ENCODE results near the gene EPHA4. TPM values are rescaled to one million over a fixed set of nuclear protein-coding genes. Genes with fewer than 3 reads are reported as not detected.

EPHA4 gene
- total RNA-seq, 1 donor from 2014 or later = 31.9 TPM

DNA sequence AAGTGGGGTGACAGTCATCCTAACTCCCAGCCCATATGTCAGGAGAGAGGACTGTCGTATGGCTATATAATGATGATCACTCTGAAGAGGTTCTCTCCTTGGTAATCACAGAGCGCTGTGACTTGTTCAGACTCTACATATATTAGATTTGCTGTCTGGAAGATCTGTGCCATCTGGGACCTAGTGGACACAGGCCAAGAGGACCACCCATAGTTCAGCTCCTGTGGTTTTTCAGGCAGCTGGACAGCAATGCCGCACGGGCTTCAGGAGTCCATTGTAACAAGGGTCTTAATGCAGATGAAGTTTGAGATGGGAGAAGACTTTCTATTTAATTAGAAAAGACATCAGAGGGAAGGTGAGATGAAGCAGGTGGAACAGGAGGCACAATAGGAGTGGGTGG, 40.1 kb upstream of the EPHA4 start:
- no peaks in the 10 kb centered on the region for H3K4me1 ChIP-seq
- no peak overlapping the region for H3K27ac ChIP-seq
- H3K9me3 ChIP-seq = no peaks in the 10 kb centered on the region
- ATAC-seq (no peak), DNase-seq (no peak)
- no peaks in the 10 kb centered on the region for H3K36me3 ChIP-seq
- intact Hi-C loops (cut with DNase I) = no loop called here
- no peak overlapping the region for H3K4me3 ChIP-seq
- TF ChIP-seq, protein P1, sequence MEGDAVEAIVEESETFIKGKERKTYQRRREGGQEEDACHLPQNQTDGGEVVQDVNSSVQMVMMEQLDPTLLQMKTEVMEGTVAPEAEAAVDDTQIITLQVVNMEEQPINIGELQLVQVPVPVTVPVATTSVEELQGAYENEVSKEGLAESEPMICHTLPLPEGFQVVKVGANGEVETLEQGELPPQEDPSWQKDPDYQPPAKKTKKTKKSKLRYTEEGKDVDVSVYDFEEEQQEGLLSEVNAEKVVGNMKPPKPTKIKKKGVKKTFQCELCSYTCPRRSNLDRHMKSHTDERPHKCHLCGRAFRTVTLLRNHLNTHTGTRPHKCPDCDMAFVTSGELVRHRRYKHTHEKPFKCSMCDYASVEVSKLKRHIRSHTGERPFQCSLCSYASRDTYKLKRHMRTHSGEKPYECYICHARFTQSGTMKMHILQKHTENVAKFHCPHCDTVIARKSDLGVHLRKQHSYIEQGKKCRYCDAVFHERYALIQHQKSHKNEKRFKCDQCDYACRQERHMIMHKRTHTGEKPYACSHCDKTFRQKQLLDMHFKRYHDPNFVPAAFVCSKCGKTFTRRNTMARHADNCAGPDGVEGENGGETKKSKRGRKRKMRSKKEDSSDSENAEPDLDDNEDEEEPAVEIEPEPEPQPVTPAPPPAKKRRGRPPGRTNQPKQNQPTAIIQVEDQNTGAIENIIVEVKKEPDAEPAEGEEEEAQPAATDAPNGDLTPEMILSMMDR (IDR thresholded peaks at IDR 0.05) = no peak
- no peaks in the 10 kb centered on the region for H3K27me3 ChIP-seq

- ATAC-seq (peak; percentile 89), DNase-seq (peak; percentile 66)
- no peak overlapping the region for H3K27ac ChIP-seq
- H3K27me3 ChIP-seq = no peaks in the 10 kb centered on the region
- no peaks in the 10 kb centered on the region for H3K36me3 ChIP-seq
- intact Hi-C loops (cut with DNase I) = no loop called here
- H3K4me1 ChIP-seq = no peaks in the 10 kb centered on the region
- no peaks in the 10 kb centered on the region for H3K9me3 ChIP-seq
- no peak overlapping the region for H3K4me3 ChIP-seq
- TF ChIP-seq, protein P1 (IDR thresholded peaks at IDR 0.05) = no peak
Measured at GRCh38 chr2:221610675-221611074, 38.6 kb upstream of the EPHA4 start.

GRCh38 chr2:221610255-221610654, 38.2 kb upstream of the EPHA4 start:
- no peak overlapping the region for H3K4me3 ChIP-seq
- no peaks in the 10 kb centered on the region for H3K27me3 ChIP-seq
- H3K27ac ChIP-seq = no peak overlapping the region
- no peaks in the 10 kb centered on the region for H3K9me3 ChIP-seq
- no peak for ATAC-seq
- H3K4me1 ChIP-seq = no peaks in the 10 kb centered on the region
- no peak for DNase-seq
- intact Hi-C loops (cut with DNase I) = no loop called here
- TF ChIP-seq, protein P1 (IDR thresholded peaks at IDR 0.05) = no peak
- H3K36me3 ChIP-seq = no peaks in the 10 kb centered on the region

GRCh38 chr2:221608442-221608841, 36.3 kb upstream of the EPHA4 start:
- TF ChIP-seq, protein P1 (IDR thresholded peaks at IDR 0.05) = no peak
- DNase-seq (no peak), ATAC-seq (no peak)
- Histone ChIP-seq H3K36me3 (no peaks in the 10 kb centered on the region), H3K27me3 (no peaks in the 10 kb centered on the region), H3K9me3 (no peaks in the 10 kb centered on the region), H3K4me1 (no peaks in the 10 kb centered on the region), H3K27ac (no peak overlapping the region), H3K4me3 (no peak overlapping the region)
- intact Hi-C loops (cut with DNase I) = no loop called here

DNA sequence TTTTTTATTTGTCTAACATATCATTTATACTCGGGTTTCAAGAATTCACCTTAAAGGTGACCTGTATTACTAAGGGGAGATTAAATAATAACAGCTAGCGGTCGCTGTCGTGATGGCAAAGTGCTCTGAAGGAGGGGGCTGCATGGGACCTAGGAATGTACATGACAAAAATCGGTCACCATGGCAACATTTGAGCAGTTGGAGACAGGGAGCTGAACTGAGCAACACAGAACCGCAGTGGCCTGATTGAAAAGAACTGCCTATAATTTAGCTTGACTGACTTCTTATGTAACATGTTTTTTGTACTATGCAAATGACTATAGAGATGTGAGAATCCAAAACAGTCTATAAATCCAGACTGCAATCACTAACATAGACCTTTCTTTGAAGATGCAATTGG, 34.3 kb upstream of the EPHA4 start:
- intact Hi-C loops (cut with DNase I) = no loop called here
- Histone ChIP-seq H3K27me3 (no peaks in the 10 kb centered on the region), H3K27ac (no peak overlapping the region), H3K36me3 (no peaks in the 10 kb centered on the region), H3K4me1 (no peaks in the 10 kb centered on the region), H3K9me3 (no peaks in the 10 kb centered on the region), H3K4me3 (no peak overlapping the region)
- TF ChIP-seq, protein P1 (IDR thresholded peaks at IDR 0.05) = no peak
- DNase-seq (no peak), ATAC-seq (no peak)

- Histone ChIP-seq H3K36me3 (no peaks in the 10 kb centered on the region), H3K9me3 (no peaks in the 10 kb centered on the region), H3K27ac (no peak overlapping the region), H3K4me3 (no peak overlapping the region), H3K4me1 (no peaks in the 10 kb centered on the region), H3K27me3 (no peaks in the 10 kb centered on the region)
- TF ChIP-seq, protein P1 (IDR thresholded peaks at IDR 0.05) = no peak
- DNase-seq (no peak), ATAC-seq (no peak)
- intact Hi-C loops (cut with DNase I) = no loop called here
Measured at GRCh38 chr2:221605751-221606240, 33.7 kb upstream of the EPHA4 start.

All from upper lobe of right lung (tissue), 1 donor.